ENCODE measurements around the gene MAPRE2.
"Not testable (repeated sequence)": the region's sequence is repeated elsewhere in the genome, so short reads cannot be mapped to it uniquely, and the experiment has no call there.

The MAPRE2 gene

DNA sequence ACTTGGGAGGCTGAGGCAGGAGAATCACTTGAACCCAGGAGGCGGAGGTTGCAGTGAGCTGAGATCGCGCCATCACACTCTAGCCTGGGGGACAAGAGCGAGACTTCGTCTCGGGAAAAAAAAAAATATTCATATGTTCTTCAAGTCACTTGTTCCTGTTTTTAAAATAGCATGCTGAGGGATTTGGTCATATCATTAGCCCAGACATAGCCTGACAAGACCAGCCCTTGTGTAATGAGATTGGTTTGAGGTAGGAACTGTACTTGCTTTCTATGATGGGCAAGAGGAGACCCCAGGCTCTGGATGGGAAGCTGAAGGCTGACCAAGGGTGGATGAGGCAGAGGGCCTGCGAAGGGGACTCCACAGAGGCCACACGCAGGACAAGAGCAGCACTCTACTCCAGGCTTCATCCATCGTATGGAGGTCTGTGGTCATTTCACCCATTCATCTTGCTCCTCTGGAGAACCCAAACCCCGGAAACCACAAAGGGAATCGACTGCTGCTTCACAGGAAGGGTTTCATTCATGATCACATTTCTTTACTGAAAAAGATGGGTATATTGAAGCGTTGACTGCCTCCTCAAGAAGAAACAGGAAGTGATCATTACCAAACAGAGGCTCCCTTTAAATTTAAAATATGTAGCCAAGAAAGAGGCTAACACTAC is 112.5 kb downstream of the MAPRE2 start:
- no peak for DNase-seq (ENCODE audit: low spot score)

DNA sequence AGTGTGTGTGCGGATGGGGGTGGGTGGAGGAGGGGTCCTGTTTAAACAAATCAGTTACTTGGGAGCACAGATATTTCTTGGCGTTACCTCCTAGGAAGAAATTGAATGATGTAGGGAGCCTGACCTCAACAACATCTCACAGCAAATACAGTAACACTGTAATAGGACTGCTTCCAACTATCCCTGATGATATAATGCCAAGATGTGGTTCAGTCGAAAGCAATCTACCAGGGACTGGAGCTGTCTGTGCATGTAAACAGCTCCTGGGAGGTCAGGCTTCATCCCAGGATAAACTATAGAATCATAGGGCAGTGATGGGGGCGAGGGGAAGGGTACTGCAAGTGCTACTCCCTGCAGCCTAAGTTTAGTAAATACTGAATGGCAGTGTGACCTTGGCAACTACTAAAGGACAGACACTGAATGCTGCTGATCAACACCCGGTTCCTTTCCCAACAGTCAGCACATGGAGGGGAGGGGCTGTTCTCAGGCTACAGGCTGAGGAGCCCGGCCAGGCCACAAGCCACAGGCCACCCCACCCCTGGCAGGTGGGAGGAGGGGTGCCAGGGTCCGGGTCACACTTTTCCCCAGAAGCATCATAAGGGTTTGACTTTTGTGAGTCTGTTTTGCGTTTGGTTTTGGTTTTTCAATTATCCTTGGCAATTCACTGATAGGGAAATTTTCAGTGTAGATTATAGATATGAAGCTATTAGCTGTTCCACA is 114.3 kb downstream of the MAPRE2 start:
- DNase-seq (ENCODE audit: low spot score): no peak

DNA sequence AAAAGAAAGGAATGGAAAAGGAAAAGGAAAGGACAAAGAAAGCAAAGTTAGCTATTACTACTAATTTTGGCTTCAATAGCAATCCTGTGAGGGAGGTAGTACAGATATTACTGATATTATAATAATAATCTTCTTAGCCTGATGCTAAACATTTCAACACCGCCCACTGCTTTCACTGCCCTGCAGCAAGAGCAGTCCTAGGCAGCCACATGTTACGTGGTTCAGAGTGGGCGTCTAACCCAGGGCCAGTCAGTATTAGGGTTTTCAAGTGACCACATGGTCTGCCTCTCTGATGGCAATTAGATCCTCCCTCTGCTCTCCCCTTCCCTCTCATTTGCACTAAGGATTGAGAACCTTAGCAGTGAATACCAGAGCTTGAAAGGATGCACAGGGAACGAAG is 116.0 kb downstream of the MAPRE2 start:
- DNase-seq (ENCODE audit: low spot score): no peak

DNA sequence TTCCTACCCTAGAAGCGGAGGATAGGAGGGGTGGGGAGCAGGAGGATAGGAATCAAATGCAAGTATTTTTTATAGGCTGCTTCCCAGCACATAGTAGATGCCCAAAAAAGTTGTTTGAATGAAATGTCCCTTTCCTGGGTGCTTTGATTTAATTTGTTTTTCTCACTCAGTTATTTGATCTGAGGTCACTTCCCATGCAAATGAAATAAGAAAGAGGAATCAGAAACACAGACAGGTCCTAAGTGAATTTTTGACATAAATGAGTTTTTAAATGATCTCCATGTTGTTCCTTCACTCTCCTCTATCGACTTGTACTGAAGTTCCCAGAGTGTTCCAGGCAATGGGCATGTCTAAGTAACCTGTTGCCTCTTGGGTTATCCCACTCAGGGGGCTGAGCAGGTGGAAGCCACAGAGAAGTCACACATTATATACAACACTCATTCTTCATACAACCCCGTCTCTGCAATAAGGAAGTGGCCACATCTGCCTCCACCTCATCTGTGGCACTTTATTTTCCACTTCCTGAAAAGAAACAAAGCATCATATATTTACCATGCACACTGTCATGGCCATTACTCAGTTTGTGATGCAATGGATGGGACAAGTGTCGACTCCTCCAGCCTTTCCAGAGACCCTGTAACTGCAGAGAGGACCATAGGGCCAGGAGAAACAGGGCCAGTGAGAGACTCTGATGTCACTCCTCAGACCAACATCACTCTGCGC is 117.7 kb downstream of the MAPRE2 start:
- DNase-seq (ENCODE audit: low spot score): no peak

DNA sequence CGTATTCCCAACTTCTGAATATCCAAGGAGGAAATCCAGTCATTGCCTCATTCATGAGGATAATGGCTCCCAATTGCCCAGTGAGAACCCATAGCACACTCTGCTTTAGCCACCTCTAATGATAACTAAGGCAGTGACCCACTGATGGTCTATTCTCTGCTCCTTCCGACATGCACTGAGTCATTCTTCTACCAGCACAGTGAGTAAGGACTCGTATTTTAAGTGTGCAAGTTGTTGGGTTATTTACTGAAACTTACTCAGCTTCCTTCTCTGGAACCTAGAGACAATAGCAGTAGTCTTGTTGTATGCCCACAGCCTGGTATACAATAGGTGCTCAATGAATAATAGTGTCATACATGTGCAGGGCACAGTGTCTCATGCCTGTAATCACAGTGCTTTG is 118.6 kb downstream of the MAPRE2 start:
- no peak for DNase-seq (ENCODE audit: low spot score)

DNA sequence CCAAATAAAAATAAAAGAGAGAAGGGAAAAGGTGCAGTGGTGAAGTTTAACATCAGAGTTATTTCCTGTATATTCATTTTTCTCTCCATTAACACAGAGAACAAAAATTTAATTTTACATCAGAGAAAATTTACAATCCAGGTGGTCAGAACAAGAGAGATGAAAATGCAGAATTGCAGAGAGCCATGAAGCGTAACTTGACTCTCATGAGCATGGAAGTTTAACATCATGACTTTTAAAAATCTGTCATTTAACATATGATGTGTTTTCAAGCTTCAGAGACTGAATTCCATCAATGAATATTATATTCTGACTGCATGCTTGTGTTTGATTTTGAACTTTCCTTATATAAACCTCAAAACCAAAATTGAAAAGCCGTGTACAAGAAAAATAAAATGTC is 120.3 kb downstream of the MAPRE2 start:
- no peak for DNase-seq (ENCODE audit: low spot score)

DNA sequence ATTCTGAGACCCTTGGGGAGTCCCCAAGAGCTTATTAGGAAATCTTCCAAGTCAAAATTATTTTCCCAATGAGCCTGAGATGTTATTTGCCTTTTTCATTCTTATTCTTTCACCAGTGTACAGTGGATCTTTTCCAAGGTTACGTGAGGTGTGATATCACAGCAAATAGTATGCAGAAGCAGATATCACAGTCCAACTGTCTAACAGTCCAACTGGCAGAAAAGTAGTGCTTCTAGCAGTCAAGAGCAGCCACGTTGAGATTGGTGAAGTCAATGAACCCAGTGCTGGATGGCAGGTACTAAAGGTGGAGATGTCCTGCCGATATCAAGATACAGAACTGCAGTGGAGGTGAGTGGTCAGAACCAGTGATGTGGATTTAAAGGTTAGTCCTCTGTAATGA is 120.7 kb downstream of the MAPRE2 start:
- DNase-seq (ENCODE audit: low spot score): no peak

DNA sequence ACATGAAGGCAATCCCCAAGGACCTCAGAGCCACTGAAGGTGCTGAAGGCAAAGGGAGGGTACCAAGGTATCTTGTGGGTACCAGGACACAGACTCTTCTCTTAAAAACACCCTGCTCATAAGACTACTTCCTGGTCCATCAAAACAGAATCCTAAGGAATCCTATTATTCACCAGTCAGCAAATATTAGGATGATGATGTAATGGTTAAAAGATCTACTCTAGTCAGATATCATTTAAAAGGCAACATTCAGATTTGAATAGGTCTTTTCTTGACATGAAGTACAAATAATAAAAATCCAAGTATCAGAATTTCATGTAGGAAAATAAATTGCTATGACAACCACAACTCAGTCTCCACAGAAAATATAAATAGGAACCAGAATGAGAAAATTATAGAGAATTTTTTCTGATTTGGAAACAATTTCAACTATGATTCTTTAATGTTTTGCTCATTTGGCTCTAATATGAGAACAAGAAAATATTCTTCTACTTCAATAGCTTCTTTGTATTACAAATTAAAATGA is 121.9 kb downstream of the MAPRE2 start:
- DNase-seq (ENCODE audit: low spot score): no peak

DNA sequence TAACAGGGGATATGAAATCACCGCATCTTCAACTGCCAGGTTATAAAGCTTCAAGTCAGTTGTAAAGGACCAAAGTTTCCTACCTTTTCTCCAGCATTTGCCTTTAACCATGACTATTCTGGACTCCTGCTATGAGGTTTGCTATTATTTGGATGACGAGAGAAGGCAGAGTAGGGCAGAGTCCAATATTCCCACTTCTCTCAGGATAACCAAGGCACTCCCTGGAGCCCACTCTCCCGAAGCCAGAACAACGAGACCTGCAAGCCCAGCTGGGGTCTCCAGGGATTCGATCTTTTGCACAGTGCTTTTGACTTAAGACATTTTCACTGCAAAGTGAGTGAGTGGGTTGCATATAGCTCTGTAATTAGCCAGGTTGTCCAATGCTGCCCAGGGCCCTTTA is 122.5 kb downstream of the MAPRE2 start:
- no peak for DNase-seq (ENCODE audit: low spot score)

DNA sequence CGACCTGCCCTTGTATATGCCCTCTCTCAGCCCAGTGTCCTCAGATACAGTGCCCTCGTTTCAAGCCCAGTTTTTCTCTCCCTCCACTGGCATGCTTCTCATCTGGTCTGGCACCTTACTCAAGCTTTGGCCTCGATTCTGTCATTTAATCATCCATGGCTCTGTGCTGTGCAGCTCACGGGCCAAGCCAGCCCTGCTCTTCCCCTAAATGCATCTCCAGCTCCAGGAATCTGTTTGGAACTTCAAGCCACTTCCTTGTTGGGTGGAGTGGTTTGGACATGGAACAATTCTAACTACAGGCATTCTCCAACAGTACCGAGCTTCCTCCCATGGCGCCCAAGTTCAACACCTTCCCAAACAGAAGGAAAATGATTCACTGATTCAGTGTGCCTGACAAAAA is 122.9 kb downstream of the MAPRE2 start:
- no peak for DNase-seq (ENCODE audit: low spot score)

DNA sequence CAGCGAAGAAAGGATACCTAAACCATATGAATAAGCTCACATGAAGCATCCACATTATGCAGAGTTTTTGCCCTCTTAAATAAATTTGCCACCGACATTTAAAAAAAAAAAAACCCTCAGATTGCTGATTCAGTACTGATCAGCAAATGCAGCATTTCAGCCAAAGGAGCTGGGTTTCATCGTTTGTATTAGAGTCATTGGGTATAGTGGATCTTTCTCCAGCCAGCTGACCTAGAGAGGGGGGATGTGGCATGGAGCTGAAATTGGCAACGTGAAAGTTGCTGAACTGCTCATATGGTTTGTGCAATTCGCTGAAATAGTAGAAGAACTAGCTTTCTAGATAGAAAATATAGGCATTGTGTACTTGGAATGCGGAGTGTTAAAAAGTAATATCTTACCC is 126.1 kb downstream of the MAPRE2 start:
- no peak for DNase-seq (ENCODE audit: low spot score)

DNA sequence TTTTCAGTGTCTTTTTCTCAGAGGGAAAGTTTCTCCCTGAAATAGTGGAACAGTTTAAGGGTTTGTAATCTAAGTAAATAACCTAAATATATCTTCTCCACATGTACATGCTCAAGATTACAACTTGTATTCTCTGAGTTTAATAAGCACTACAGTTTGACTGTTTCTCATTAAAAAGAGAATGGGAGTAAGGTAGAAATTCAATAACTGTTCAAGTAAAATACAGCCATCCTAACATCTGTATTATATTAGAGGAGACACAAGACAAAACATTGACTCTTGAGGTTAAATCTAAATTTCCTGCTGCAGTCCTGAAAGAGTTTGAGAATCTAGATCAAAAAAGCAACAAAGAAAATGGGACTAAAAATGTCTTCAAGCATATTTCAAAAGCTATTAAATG is 126.6 kb downstream of the MAPRE2 start:
- DNase-seq (ENCODE audit: low spot score): no peak

DNA sequence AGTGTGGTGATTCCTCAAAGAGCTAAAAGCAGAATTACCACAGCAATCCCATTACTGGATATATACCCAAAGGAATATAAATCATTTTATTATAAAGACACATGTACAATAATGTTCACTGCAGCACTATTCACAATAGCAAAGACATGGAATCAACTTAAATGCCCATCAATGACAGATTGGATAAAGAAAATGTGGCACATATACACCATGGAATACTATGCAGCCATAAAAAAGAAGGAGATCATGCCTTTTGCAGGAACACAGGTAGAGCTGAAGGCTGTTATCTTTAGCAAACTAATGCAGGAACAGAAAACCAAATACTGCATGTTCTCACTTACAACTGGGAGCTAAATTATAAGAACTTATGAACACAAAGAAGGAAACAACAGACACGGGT is 129.1 kb downstream of the MAPRE2 start:
- DNase-seq (ENCODE audit: low spot score): not testable (repeated sequence)

DNA sequence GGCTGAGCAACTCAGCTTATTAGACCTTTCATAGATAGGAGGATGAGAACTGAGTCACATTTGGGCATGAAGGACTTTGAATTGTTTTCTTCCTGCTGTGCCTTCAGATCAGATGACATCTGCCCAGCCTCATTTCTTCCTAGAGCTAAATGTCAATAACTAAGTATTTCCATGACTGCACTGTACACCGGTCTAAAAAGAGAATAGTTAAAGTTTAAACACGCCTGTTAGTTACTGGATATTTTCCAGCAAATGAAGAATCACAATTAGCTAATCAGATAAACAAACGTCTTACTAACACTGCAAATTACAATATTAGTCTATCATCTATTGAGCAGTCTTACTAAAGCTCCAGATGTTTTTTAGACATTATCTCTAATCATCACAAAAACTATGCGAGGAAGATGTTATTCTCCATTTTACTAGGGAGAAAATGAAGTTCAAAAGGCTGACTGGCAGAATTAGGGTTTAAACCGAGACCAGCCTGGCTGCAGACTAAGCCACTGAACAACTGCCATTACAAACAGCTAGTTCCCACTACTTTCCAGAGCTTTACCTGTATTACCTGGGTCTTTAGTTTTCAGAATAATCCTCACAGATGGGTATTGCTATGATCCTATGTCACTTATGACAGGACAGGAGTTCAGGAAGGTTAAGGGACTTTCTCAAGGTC is 130.2 kb downstream of the MAPRE2 start:
- peak; percentile 25 for DNase-seq (ENCODE audit: low spot score)

DNA sequence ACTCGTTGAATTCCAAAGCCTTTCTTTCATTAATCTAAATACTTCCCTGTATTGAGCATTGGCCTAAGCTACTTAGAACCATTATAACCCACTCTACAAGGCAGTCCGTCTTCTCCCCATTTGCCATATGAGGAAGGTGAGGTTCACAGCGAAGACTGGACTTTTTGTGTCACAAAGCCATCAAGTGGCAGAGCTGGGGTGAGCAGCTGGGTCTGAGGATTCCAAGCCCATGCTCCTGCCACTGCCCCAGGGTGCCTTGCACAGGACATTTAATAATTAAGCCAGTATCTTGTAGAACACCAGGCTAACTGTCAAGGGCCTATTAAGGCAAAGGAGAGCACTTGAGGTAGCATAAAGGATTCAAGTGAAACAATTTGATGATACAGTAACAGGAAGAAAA is 130.8 kb downstream of the MAPRE2 start:
- peak; percentile 22 for DNase-seq (ENCODE audit: low spot score)

DNA sequence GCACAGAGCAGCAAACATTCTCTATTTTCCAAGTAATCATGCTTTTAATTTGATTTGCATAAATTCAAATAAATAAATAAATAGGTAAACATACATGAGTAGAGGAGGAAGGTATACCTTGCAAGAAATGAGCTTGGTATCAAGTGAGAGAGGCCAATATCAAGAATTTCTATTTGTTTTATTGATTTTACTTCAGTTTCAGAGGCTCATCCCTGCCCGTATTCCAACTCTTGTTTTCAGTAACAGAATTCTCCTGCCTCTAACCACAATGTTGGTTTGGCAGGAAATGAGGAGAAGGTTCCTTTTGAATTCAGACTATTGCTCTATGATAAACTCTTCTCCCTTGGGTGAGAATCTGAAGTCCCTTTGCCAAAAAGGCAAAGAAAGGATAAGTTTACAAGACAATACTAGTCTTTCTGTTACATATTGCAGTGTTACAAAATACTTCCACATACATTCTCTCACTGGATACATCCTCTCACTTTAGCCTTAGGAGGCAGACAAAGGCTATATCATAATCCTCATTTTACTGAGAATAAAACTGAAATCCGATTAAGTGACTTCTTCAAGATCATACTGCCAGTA is 131.3 kb downstream of the MAPRE2 start:
- DNase-seq (ENCODE audit: low spot score): no peak

DNA sequence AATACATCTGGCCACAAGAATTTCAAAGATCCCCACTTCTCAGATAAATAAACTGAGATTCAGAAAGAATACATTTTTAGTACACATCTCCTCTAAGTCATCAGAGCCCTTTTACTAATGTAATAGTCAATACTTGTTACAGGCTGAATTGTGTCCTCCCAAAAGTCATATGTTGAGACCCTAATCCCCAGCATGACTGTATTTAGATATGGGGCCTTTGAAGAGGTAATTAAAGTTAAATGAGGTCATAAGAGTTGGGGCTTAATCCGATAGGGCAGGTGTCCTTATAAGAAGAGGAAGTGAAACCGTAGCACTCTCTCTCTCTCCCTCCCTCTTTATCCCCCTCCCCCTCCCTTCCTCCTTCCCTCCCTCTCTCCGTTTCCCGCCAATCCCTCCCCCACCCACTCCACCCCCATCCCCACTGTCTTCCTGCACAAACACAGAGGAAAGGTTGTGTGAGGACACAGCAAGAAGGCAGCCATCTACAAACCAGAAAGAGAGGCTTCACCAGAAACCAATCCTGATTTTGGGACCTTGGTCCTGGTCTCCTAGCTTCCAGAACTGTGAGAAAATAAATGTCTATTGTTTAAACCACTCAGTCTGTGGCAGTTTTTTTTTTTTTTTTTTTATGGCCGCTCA is 133.0 kb downstream of the MAPRE2 start:
- DNase-seq (ENCODE audit: low spot score): peak; percentile 63

DNA sequence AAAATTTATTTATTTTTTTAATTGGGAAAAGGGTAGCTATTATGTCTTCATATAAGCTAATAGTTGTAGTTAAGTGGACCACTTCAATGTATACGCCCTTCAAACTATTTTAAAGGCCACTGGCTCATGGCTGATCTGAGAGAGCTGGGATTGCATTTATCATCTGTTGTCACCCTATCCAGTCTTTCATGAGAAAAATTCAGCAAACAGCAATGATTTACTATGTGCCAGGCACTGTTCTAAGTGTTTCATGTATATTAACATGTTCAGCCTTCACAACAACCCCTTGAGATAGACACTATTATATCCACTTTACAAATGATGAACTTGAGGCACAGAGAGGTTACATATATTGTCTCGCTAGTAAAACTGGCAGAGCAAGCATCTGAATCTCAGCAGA is 133.5 kb downstream of the MAPRE2 start:
- no peak for DNase-seq (ENCODE audit: low spot score)

DNA sequence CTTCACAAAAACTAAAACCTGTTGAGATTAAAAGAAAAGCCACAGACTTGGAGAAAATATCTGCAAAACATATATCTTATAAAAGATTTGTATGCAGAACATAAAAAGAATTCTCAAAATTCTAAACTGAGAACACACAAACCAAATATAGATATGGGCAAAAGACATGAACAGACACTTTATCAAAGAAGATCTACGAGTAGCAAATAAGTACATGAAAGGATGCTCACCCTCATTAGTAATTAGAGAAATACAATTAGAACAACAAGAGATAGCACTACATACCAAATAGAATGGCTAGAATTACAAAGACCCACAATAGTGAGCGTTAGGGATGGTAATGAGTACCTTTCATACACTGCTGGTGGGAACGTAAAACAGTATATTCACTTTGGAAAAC is 135.7 kb downstream of the MAPRE2 start:
- no peak for DNase-seq (ENCODE audit: low spot score)

DNA sequence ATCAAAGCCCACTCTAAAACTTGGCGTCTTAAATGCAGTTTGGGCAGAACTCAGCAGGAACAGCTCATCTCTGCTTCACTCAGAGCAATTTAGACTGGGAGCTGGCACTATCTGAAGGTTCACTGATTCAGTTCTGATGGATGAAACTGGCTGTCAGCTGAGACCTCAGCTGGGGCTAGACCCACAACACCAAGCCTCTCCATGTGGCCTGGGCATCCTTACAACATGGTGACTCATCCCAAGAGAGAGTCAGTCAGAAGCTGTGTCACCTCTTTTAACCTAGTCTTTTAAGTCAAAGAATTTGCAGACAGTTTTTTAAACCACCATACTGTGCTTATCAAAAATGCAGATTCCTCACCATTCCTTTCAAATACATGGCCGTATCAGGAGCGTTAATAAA is 137.0 kb downstream of the MAPRE2 start:
- no peak for DNase-seq (ENCODE audit: low spot score)

DNA sequence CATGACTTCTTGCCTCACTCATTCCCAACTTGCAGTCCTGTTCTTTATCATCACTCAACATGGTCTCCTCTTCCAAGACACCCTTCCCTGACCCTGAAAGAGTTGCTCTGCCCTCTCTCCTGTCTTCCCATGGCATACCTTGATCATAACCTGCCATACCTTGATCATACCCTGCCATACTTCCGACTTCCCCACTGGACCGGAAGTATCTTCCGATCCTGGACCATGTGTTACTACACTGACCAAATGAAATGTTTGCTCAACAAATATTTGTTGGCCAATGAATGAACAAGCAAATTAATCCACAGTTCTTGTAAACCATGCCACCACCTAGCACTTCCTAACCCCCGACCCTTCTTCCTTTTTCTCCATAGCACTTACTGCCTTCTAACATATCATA is 138.7 kb downstream of the MAPRE2 start:
- no peak for DNase-seq (ENCODE audit: low spot score)

DNA sequence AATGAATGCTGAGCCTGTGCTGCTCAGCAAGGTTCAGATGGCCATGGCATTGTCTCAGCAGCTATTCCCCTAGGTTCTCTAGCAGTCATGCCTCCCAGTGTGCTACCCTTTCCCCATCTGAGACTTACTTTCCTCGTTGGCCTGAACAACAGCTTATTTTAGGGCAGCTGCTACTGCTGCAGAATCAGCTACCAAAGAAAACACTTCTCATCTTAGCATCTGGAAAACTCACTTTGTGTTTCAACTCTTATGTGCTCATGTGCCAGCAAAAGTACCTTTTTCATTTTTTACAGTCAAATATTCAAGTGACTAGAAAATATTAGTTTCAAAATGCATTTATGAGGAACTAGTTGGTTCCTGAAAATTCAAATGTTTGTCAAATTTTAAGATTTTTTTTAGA is 139.2 kb downstream of the MAPRE2 start:
- DNase-seq (ENCODE audit: low spot score): no peak

Data from globus pallidus (tissue), 1 donor.